ENCODE results near the gene N4BP2L2. TPM values are rescaled to one million over a fixed set of nuclear protein-coding genes. Genes with fewer than 3 reads are reported as not detected.

N4BP2L2 gene
- total RNA-seq, 4 donors from 2014 or later: 142 to 623 (median 163) TPM

- TF ChIP-seq, protein P1, sequence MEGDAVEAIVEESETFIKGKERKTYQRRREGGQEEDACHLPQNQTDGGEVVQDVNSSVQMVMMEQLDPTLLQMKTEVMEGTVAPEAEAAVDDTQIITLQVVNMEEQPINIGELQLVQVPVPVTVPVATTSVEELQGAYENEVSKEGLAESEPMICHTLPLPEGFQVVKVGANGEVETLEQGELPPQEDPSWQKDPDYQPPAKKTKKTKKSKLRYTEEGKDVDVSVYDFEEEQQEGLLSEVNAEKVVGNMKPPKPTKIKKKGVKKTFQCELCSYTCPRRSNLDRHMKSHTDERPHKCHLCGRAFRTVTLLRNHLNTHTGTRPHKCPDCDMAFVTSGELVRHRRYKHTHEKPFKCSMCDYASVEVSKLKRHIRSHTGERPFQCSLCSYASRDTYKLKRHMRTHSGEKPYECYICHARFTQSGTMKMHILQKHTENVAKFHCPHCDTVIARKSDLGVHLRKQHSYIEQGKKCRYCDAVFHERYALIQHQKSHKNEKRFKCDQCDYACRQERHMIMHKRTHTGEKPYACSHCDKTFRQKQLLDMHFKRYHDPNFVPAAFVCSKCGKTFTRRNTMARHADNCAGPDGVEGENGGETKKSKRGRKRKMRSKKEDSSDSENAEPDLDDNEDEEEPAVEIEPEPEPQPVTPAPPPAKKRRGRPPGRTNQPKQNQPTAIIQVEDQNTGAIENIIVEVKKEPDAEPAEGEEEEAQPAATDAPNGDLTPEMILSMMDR (IDR thresholded peaks at IDR 0.05; ENCODE audit: low read depth): no peak
Measured at GRCh38 chr13:32390048-32390447, 148.5 kb downstream of the N4BP2L2 start.

GRCh38 chr13:32385410-32385809 lies 153.2 kb downstream of the N4BP2L2 start:
- TF ChIP-seq, protein P1 (IDR thresholded peaks at IDR 0.05; ENCODE audit: low read depth): no peak

GRCh38 chr13:32384702-32385101 lies 153.9 kb downstream of the N4BP2L2 start:
- TF ChIP-seq, protein P1 (IDR thresholded peaks at IDR 0.05; ENCODE audit: low read depth): no peak

- TF ChIP-seq, protein P1 (IDR thresholded peaks at IDR 0.05; ENCODE audit: low read depth): no peak
Measured at GRCh38 chr13:32383836-32384618, 154.6 kb downstream of the N4BP2L2 start.

Small RNA genes lying within 50 kb of the gene (small RNA-seq; reads per million reads assigned to genes)
- not detected for gene RF00190

Other genes starting within 250 kb of the N4BP2L2 start
- not detected for gene ZAR1L, start 223.4 kb downstream of the N4BP2L2 start, total RNA-seq
- gene BRCA2, start 223.3 kb downstream of the N4BP2L2 start, total RNA-seq: 1 to 10 TPM in 3 of 4 donors, under 1 TPM in 1; 0.94 to 3.6 (median 2.4) TPM
- gene N4BP2L1, start 110.7 kb downstream of the N4BP2L2 start, total RNA-seq: 10 to 100 TPM; 23.1 to 33.1 (median 26.8) TPM
- 10 to 100 TPM; 34.5 to 68.3 (median 40.7) TPM for gene PDS5B, start 47.7 kb upstream of the N4BP2L2 start, total RNA-seq